Activated CD8-positive, alpha-beta T cell treated with anti-CD3 and anti-CD28 coated beads for 36 hours (primary cell): ENCODE data around the gene XPO4. TPM values are rescaled to one million over a fixed set of nuclear protein-coding genes. Genes with fewer than 3 reads are reported as not detected.
"Not testable (repeated sequence)": the region's sequence is repeated elsewhere in the genome, so short reads cannot be mapped to it uniquely, and the experiment has no call there.

Source experiments
- ATAC-seq: fragments of 200-7000 bp; cut with Tn5 transposase; one replicate; pipeline ENCODE4 v1.10.0; 2021; ENCODE audit warnings: mild to moderate bottlenecking, moderate library complexity
- CTCF ChIA-PET: fragments of 350-600 bp; sonication (Branson Sonifier 250); formaldehyde crosslinking; loops from one replicate; lab custom pipeline; 2021; ENCODE audit warnings: antibody characterized with exemption; lab: Charles Lee
- POLR2A ChIA-PET: fragments of 350-600 bp; sonication (Branson Sonifier 250); formaldehyde crosslinking; loops from one replicate; lab custom pipeline; 2021; ENCODE audit warnings: antibody characterized with exemption; lab: Charles Lee
- DNase-seq: peaks from one replicate; pipeline ENCODE4 v3.0.0-alpha.2; 2020
- H3K27ac Mint-ChIP-seq: one replicate; pipeline ENCODE4 v1.8.0; 2021; ENCODE audit warnings: mild to moderate bottlenecking, mixed read lengths
- H3K27me3 Mint-ChIP-seq: one replicate; pipeline ENCODE4 v1.8.0; 2021; ENCODE audit warnings: mixed read lengths
- H3K36me3 Mint-ChIP-seq: one replicate; pipeline ENCODE4 v1.8.0; 2021; ENCODE audit warnings: low read depth, mixed read lengths
- H3K4me1 Mint-ChIP-seq: one replicate; pipeline ENCODE4 v1.8.0; 2021; ENCODE audit warnings: low read depth, mixed read lengths
- H3K4me3 Mint-ChIP-seq: one replicate; pipeline ENCODE4 v1.8.0; 2021; ENCODE audit warnings: mild to moderate bottlenecking, moderate library complexity, mixed read lengths
- H3K9me3 Mint-ChIP-seq: one replicate; pipeline ENCODE4 v1.8.0; 2021; ENCODE audit warnings: mixed read lengths
- intact Hi-C: fragments of 100-400 bp; cut with micrococcal nuclease; formaldehyde crosslinking; loops from one replicate; pipeline ENCODE4 v1.10.0; 2022
- total RNA-seq, 2 experiments: library from RNA; stranded (reverse); gene quantifications; one replicate each; pipeline ENCODE4 v1.2.3, GENCODE V29; 2021
- TF ChIP-seq, protein P1 (sequence below): fragments of 200-600 bp; IDR thresholded peaks from one replicate; pipeline ENCODE4 v1.8.0; 2022; ENCODE audit warnings: antibody characterized with exemption, mild to moderate bottlenecking

Gene XPO4
- total RNA-seq, 2 experiments from 2014 or later: 26.6 to 28.0 TPM

- no peak for ATAC-seq
Measured at GRCh38 chr13:20867408-20867807, 35.1 kb downstream of the XPO4 start.

GRCh38 chr13:20861666-20862065 lies 40.9 kb downstream of the XPO4 start:
- peaks cover 22% of the 10 kb centered on the region for H3K36me3 Mint-ChIP-seq
- H3K4me3 Mint-ChIP-seq, ATAC-seq, H3K9me3 Mint-ChIP-seq, POLR2A ChIA-PET, DNase-seq, CTCF ChIA-PET, H3K27ac Mint-ChIP-seq, H3K27me3 Mint-ChIP-seq, intact Hi-C loops, H3K4me1 Mint-ChIP-seq: not testable (repeated sequence)

More at GRCh38 chr13:20867408-20867807, 35.1 kb downstream of the XPO4 start:
- TF ChIP-seq, protein P1, sequence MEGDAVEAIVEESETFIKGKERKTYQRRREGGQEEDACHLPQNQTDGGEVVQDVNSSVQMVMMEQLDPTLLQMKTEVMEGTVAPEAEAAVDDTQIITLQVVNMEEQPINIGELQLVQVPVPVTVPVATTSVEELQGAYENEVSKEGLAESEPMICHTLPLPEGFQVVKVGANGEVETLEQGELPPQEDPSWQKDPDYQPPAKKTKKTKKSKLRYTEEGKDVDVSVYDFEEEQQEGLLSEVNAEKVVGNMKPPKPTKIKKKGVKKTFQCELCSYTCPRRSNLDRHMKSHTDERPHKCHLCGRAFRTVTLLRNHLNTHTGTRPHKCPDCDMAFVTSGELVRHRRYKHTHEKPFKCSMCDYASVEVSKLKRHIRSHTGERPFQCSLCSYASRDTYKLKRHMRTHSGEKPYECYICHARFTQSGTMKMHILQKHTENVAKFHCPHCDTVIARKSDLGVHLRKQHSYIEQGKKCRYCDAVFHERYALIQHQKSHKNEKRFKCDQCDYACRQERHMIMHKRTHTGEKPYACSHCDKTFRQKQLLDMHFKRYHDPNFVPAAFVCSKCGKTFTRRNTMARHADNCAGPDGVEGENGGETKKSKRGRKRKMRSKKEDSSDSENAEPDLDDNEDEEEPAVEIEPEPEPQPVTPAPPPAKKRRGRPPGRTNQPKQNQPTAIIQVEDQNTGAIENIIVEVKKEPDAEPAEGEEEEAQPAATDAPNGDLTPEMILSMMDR: no peak
- Mint-ChIP-seq H3K4me1 (peaks cover 15% of the 10 kb centered on the region), H3K27me3 (no peaks in the 10 kb centered on the region), H3K36me3 (peaks cover 12% of the 10 kb centered on the region), H3K4me3 (no peak overlapping the region), H3K9me3 (no peaks in the 10 kb centered on the region), H3K27ac (no peak overlapping the region)
- intact Hi-C loops: no loop called here
- ChIA-PET POLR2A (interaction anchor here (0.5 to 1.2 kb wide), 4 partner anchors 12 to 229 kb away, joined by 3 read pairs; no protein-coding TSS in a partner anchor), CTCF (interaction anchor here (1.2 to 2.4 kb wide), 3 partner anchors 11 to 58 kb away, joined by 3 to 9 read pairs (median 4); no protein-coding TSS in a partner anchor)
- no peak for DNase-seq

GRCh38 chr13:20860844-20861243 lies 41.7 kb downstream of the XPO4 start:
- Mint-ChIP-seq H3K27me3 (no peaks in the 10 kb centered on the region), H3K27ac (no peak overlapping the region), H3K4me1 (peaks cover 4% of the 10 kb centered on the region), H3K9me3 (no peaks in the 10 kb centered on the region), H3K4me3 (no peak overlapping the region), H3K36me3 (peaks cover 18% of the 10 kb centered on the region)
- no peak for ATAC-seq
- ChIA-PET POLR2A (no interaction called here), CTCF (no interaction called here)
- intact Hi-C loops: no loop called here
- TF ChIP-seq, protein P1: no peak
- no peak for DNase-seq

GRCh38 chr13:20856650-20857049 lies 45.9 kb downstream of the XPO4 start:
- ATAC-seq (no peak), DNase-seq (no peak)
- intact Hi-C loops: no loop called here
- ChIA-PET CTCF (interaction anchor here (1.8 kb wide), 1 partner anchor 28 kb away, joined by 6 read pairs; no protein-coding TSS in a partner anchor), POLR2A (no interaction called here)
- no peaks in the 10 kb centered on the region for H3K9me3 Mint-ChIP-seq
- no peak overlapping the region for H3K27ac Mint-ChIP-seq
- H3K27me3 Mint-ChIP-seq: no peaks in the 10 kb centered on the region
- TF ChIP-seq, protein P1: no peak
- H3K4me1 Mint-ChIP-seq: no peaks in the 10 kb centered on the region
- H3K4me3 Mint-ChIP-seq: no peak overlapping the region
- peaks cover 14% of the 10 kb centered on the region for H3K36me3 Mint-ChIP-seq

DNA sequence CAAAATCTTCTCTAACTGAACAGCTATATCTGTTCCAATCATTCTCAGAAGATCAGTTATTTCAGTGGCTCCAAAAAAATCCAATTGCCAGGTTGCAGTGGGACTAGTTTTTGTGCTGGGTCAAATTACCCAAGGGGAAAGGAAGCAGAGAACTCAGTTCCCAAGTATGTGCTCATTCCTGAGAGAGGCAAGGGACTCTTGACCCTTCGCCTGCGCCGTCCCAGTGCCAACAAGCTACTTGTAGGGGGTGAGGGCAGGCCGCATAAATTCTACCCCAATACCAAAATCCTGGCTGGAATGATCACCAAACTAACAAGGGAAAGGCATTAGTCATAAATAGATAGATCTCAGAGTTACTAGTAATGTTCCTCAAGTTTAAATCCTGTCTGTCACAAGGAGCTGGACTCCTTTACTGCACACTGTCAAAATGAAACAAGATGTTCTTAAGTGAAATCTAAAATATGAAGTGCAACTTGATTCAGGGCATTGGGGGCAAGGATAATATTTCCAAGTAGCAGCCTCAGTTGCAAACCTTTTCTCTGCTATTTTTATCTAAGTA lies 50.6 kb downstream of the XPO4 start:
- Mint-ChIP-seq H3K27ac (no peak overlapping the region), H3K36me3 (peaks cover 12% of the 10 kb centered on the region), H3K27me3 (no peaks in the 10 kb centered on the region), H3K4me1 (no peaks in the 10 kb centered on the region), H3K4me3 (no peak overlapping the region), H3K9me3 (no peaks in the 10 kb centered on the region)
- ATAC-seq: no peak
- TF ChIP-seq, protein P1: no peak
- ChIA-PET POLR2A (no interaction called here), CTCF (interaction anchor here (0.6 to 1.1 kb wide), 2 partner anchors 14 to 23 kb away, joined by 3 to 4 read pairs; no protein-coding TSS in a partner anchor)
- DNase-seq: no peak
- intact Hi-C loops: no loop called here
